GM18867 (cell line): ENCODE measurements around the gene C19orf12.
"Not testable (repeated sequence)": the region's sequence is repeated elsewhere in the genome, so short reads cannot be mapped to it uniquely, and the experiment has no call there.

Experiments
- ATAC-seq: cut with Tn5 transposase; IDR thresholded peaks from one replicate; pipeline ENCODE4 v1.9.1; 2021; ENCODE audit warnings: mild to moderate bottlenecking, moderate library complexity; ENCODE audit not compliant: unreplicated experiment

The C19orf12 gene

GRCh38 chr19:29677001-29677817 lies 37.9 kb downstream of the C19orf12 start:
- ATAC-seq: no peak

DNA sequence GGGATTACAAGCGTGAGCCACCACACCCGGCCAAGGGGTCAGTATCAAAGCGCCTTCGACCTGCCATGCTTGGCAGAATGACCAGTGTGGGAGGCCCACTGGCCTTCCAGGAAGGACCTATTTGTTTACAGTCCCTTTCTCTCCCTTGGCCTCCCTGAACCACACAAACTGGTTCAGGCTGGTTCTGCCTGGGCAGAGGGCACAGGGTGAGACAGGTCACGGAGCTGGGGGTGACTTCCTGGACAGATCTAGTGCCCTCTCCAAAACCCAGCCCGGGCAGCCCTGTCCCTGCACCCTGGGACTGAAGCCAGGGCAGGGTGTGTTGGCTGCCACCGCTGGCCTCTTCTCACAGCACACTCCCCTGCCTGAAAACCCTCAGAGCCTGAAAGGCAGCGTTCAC lies 38.5 kb downstream of the C19orf12 start:
- no peak for ATAC-seq

DNA sequence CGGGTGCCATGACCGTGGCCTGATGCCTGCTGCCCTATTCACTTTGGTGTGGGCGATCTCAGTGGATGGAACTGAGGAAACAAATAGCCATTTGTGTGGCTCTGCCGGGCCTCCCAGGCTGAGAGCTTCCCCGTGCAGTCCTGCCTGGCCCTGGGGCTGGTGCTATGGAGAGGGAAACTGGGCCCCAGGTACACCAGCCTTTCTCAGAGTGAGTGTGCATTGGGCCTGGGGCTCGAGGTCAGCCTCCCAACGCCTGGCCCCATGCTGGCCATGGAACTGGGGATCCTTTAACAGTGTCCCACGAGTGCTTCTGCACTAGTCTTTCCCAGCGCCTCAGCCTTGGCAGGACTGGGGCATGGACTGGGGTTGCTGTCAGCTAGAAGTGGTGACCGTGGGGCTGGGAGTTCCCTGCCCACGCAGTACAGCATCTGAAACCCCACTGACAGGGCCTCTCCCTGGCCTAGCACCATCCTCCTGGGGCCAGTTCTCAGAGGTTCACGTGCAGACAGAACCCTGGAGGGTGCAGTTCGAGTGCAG lies 39.3 kb downstream of the C19orf12 start:
- no peak for ATAC-seq

GRCh38 chr19:29675120-29675649 lies 39.9 kb downstream of the C19orf12 start:
- no peak for ATAC-seq

GRCh38 chr19:29674374-29675119 lies 40.5 kb downstream of the C19orf12 start:
- no peak for ATAC-seq

DNA sequence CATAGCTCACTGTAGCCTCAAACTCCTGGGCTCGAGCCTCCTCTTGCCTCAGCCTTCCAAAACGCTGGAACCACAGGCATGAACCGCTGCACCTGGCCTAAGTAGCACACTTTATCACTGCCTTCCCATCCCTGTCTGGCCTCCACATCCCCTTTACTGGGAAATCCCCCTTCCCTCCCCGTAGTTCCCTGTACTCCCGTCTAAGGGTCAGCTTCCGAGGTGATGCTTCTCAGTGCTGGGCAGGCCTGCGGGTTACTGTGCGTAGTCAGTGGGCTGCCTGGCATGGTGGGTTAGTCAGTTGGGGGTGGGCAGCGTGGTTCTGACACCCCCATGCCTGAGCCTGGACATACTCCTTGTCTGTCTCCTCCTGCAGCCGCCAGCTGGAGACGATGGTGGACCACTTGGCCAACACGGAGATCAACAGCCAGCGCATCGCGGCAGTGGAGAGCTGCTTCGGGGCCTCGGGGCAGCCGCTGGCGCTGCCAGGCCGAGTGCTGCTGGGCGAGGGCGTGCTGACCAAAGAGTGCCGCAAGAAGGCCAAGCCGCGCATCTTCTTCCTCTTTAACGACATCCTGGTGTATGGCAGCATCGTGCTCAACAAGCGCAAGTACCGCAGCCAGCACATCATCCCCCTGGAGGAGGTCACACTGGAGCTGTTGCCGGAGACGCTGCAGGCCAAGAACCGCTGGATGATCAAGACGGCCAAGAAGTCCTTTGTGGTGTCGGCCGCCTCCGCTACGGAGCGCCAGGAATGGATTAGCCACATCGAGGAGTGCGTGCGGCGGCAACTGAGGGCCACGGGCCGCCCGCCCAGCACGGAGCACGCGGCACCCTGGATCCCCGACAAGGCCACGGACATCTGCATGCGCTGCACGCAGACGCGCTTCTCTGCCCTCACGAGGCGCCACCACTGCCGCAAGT lies 41.4 kb downstream of the C19orf12 start:
- ATAC-seq: no peak

- peak; percentile 49 for ATAC-seq
These were observed 42.1 kb downstream of the C19orf12 start for GRCh38 chr19:29672933-29673336.

GRCh38 chr19:29672319-29672932 lies 42.6 kb downstream of the C19orf12 start:
- ATAC-seq: no peak

DNA sequence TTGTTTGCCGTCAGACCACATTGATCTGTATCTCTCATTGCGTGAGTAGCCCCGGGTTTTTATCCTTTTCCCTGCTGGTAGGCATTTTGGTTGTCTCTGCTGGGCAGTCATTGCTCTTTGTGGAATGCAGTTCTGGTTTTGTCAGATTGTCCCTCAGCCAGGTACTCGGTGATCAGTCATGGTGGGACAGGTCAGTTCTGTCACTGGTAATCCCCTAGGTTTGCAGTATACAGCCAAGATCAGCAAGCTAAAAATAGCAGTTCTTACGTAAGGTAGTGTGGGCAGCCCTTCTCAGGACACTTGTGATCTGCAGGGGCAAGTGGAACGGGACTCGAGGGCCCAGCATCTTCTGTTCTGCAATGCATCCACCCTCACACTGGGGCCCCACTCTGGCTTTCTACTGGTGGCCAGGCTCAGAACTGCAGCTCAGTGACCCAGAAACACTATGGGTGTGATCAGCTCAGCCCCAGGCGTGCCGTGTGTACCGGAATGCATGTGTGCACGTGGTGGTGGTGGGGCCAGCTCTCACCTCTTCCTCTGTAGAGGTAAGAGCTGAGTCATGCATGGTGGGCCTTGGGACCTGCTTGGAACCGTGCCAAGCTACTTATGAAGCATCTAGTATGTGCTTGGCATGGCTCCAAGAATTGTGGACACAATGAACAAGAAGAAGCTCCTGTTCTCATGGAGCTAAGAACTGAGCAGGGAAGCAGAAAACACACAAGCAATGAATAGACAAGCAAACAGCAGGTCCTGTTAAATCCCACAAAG lies 43.5 kb downstream of the C19orf12 start:
- peak; percentile 80 for ATAC-seq

DNA sequence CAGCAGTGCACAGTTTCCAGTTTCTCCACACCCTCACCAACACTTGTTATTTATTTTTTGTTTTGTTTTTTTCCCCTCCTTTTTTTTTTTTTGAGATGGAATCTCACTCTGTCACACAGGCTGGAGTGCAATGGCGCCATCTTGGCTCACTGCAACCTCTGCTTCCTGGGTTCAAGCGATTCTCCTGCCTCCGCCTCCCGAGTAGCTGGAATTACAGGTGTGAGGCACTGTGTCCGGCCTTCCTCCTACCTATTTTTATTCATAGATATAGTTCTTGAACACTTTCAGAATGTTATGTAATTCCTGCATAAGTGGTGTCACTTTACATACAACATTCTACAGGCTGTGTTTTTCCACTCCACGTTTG lies 44.1 kb downstream of the C19orf12 start:
- not testable (repeated sequence) for ATAC-seq

DNA sequence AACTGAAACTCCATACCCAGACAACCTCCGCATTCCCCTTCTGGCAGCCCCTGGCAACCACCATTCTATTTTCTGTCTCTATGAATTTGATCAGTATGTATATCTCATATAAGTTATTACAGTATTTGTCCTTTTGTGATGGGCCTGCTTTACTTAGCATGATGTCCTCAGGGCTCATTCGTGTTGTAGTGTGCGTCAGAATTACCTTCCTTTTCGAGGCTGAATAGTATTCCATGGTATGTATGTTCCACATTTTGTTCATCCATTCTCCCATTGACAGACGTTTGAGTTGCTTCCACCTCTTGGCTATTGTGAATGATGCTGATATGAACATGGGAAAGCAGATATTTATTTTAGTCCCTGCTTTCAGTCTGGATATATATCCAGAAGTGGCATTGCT lies 44.8 kb downstream of the C19orf12 start:
- ATAC-seq: no peak

DNA sequence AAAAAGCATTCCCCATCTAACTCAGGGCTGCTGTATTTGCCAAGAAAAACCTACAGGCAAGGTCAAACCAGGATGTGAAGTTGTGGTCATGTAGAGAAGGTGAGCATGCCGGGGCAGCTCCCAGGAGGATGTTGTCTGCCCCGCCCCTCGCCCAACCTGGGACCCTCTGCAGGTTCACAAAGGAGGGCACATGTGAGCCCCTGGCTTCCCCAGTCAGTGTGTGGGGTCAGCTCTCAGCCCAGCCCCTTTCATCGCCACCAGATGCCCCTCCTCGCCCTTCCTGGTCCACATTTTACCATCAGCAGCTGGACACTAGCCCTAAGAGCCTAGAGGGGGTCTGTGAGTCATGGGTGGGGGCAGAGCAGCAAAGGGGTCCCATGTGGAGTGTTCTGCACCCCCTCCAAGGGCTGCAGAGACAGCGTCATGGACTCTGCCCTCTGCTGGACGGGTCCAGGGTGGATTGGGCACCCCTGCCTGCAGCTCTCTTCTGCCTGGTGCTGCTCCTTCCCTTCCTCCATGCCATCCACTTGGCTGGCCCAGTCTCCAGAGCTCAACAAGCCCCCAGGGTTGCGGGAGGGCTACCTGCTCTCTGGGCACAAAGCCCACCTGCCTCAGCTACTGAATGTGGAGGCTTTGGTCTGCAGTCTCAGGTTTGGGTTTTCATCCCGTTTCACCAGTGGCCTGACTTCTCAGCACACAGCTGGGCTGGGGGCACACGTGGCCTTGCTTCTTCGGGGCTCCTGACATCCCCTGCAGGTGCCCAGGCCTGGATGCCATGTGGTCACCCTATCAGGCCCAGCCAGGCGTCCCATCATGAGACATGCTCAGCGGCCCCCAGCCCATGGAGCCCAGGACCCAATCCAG lies 46.1 kb downstream of the C19orf12 start:
- no peak for ATAC-seq

DNA sequence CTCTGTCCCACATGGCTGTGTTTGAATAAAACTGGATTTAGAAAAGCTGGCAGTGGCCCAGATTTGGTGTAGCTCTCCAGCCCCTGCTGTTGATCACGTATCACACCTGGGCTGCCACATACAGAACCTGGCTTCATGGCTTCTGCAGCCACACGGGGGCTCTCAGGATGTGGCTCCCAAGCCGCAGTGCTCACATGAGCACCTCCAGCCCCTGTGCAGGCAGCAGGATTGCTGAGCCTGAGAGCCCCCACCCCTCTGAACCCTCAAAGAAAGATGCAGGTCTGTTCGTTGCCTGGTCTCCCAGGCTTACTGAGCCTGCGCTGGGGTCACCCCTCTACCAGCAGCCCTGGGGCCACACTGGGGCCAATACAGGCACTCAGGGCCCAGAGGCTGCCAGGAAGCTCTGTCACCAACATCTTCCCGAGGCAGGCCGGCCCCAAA lies 47.1 kb downstream of the C19orf12 start:
- no peak for ATAC-seq

GRCh38 chr19:29667387-29667783 lies 47.7 kb downstream of the C19orf12 start:
- no peak for ATAC-seq

- ATAC-seq: no peak
These were observed 48.3 kb downstream of the C19orf12 start for GRCh38 chr19:29666578-29667386.

- peak; percentile 3 for ATAC-seq
These were observed 49.1 kb downstream of the C19orf12 start for GRCh38 chr19:29665826-29666577.
